Keratinocyte (primary cell): ENCODE data around the gene CUBN.

Source experiments
- CTCF ChIP-seq, 3 experiments: IDR thresholded peaks in 1 of 3; conservative IDR thresholded peaks in 1 of 3; optimal IDR thresholded peaks in 1 of 3; 2 replicates in 2 of 3; 3 replicates in 1 of 3; pipeline versions ENCODE3 to v1.5.1; 2011; ENCODE audit warnings: low read length in 3 of 3, mild to moderate bottlenecking in 3 of 3, moderate library complexity in 2 of 3, control low read depth in 1 of 3, inconsistent platforms in 1 of 3; ENCODE audit not compliant: insufficient read depth in 2 of 3; ENCODE audit errors: extremely low read depth in 1 of 3
- EZH2 ChIP-seq: IDR thresholded peaks from one replicate; pipeline ENCODE4 v1.6.1; 2012; ENCODE audit warnings: inconsistent platforms, mild to moderate bottlenecking, low read length, moderate library complexity

- TF ChIP-seq CTCF (optimal IDR thresholded peaks at IDR 0.05 in 1 of 3, IDR thresholded peaks at IDR 0.05 in 1 of 3, conservative IDR thresholded peaks at IDR 0.05 in 1 of 3; ENCODE audit: extremely low read depth in 1 of 3, insufficient read depth in 2 of 3, low read length in 3 of 3) (no peak), EZH2 (no peak)
These were observed 213.1 kb downstream of the CUBN start for GRCh38 chr10:16916496-16916895.
